A549 treated with AZD9567 at 1 μM for 4 hours (cell line): Measurements from ENCODE around the gene PLA2G4E. TPM values are rescaled to one million over a fixed set of nuclear protein-coding genes. Genes with fewer than 3 reads are reported as not detected.

ENCODE experiments used
- total RNA-seq: library from RNA; stranded (reverse); fragments of 200-300 nt; extraction: Qiagen RNA extraction; gene quantifications from 5 replicates; pipeline ENCODE4 v1.2.3, GENCODE V29; 2022; ENCODE audit not compliant: insufficient read depth

Gene PLA2G4E, protein sequence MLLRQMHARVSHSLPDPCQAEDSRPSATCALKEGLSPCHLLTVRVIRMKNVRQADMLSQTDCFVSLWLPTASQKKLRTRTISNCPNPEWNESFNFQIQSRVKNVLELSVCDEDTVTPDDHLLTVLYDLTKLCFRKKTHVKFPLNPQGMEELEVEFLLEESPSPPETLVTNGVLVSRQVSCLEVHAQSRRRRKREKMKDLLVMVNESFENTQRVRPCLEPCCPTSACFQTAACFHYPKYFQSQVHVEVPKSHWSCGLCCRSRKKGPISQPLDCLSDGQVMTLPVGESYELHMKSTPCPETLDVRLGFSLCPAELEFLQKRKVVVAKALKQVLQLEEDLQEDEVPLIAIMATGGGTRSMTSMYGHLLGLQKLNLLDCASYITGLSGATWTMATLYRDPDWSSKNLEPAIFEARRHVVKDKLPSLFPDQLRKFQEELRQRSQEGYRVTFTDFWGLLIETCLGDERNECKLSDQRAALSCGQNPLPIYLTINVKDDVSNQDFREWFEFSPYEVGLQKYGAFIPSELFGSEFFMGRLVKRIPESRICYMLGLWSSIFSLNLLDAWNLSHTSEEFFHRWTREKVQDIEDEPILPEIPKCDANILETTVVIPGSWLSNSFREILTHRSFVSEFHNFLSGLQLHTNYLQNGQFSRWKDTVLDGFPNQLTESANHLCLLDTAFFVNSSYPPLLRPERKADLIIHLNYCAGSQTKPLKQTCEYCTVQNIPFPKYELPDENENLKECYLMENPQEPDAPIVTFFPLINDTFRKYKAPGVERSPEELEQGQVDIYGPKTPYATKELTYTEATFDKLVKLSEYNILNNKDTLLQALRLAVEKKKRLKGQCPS
- 0.01 TPM in 1 of 5 replicates, not detected in the others for total RNA-seq

DNA sequence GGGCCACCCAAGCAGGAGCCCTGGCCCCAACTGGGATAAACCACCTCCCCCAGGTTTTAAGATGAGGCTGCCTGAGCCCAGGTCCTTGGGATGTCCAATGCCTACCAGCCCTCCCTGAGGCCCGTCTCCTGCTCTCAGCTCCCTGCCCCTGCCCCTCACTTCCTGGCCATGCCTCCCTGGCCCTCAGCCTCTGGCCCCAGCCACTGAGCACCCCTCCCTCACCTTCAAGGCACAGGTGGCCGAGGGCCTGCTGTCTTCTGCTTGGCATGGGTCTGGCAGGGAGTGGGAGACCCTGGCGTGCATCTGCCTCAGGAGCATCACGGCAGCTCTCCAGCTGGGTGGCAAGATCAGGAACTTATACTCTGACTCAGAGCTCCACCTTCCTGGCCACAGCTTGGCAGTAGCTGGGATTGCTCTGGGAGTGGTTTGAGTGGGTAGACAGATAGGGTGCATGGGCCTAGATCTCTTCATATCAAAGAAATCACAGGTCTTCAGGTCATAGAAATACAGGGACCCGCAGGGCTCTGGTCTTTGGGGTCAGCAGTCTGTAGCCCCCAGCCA lies at the start of gene PLA2G4E:
PLA2G4E (minus strand) TSS at position 330 of the 561 bp plus-strand sequence; CDS start at position 318, 12 bp downstream.

DNA sequence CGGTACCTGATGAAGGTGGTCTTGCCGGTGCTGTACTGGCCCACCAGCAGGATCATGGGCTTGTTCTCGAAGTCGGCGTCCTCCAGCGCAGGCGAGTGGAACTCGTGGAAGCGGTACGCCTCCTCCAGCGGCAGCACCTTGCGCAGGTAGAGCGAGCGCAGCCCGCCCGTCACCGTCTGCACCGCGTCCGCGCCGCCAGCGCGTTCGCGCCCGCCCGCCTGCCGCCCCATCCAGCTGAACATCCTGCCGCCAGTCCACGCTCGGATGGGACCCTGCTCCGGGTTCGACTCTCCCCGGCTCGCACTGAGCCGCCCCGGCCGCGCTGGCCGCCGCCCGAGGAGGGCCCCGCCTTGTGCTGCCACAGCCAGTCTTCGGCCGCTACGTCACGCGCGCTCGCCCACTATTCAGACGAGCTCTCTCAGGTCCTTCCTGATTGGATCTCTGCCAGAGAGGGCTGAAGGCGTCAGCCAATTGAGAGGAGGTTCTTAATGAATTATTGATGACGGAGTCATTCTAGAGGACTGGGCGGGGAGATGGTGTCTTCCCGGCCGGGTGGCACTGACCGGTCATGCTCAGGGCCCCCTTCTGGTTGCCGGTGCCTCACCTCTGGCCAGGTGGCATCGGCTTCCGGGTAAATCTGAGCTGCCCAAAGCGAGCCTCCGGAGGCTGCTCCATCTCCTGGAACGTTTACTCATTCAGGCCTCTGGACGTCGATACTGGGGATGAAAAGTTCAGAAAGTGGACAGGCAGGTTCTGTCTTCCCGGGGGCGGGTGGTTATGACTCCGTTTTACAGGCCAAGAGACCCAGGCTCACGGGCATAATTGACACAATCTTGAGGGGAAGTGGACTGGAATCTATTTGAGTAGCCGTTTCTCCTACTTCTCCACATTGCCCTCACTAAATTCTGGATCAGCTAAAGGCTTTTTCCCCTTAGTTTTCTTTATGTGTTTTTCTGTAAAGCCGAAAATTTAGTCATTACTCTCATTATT lies 48.3 kb downstream of the PLA2G4E start, which contains the start of gene EHD4:
EHD4 (minus strand) TSS at position 305 of the 990 bp plus-strand sequence; CDS start at position 242, 63 bp downstream.

Other genes with a start within 250 kb of the PLA2G4E start
- gene MAPKBP1, start 246.6 kb downstream of the PLA2G4E start, total RNA-seq, result 4.0 to 5.9 TPM (median 4.9 TPM) in 5 replicates
- 3.0 to 3.9 TPM (median 3.2 TPM) in 4 of 5 replicates, not detected in the other for gene JMJD7, start 192.9 kb downstream of the PLA2G4E start, total RNA-seq
- 1.8 to 4.1 TPM (median 1.9 TPM) in 4 of 5 replicates, not detected in the other for gene PLA2G4B, start 182.2 kb downstream of the PLA2G4E start, total RNA-seq
- 0.16 to 0.34 TPM (median 0.26 TPM) in 5 replicates for gene SPTBN5, start 127.0 kb downstream of the PLA2G4E start, total RNA-seq
- 10.7 to 11.9 TPM (median 11.6 TPM) in 5 replicates for gene EHD4, start 48.5 kb downstream of the PLA2G4E start, total RNA-seq
- not detected in 5 replicates for gene PLA2G4D, start 73.5 kb upstream of the PLA2G4E start, total RNA-seq
- not detected in 5 replicates for gene PLA2G4F, start 135.6 kb upstream of the PLA2G4E start, total RNA-seq
- 15.0 to 18.3 TPM (median 16.7 TPM) in 5 replicates for gene VPS39, start 187.3 kb upstream of the PLA2G4E start, total RNA-seq